ENCODE data around the gene TOP2A. TPM values are rescaled to one million over a fixed set of nuclear protein-coding genes. Genes with fewer than 3 reads are reported as not detected.

Gene TOP2A
- total and polyA plus RNA-seq, 7 donors = 0.14 to 0.84 (median 0.32) TPM; not detected in 1

- no peak for DNase-seq
- Histone ChIP-seq H3K36me3 (ENCODE audit: insufficient read depth in 1 of 2, low read depth in 1 of 2) (peaks cover 0 to 39% of the 10 kb centered on the region in 2 donors), H3K27me3 (ENCODE audit: insufficient read depth in 3 of 3, low read length in 2 of 3) (peaks cover 0 to 9% (median 0%) of the 10 kb centered on the region in 3 donors), H3K4me3 (no peak overlapping the region), H3K4me1 (peaks cover 29% of the 10 kb centered on the region), H3K27ac (peak overlapping the region; percentile 50), H3K9me3 (no peaks in the 10 kb centered on the region)
- intact Hi-C loops (cut with DNase I) = no loop called here
- TF ChIP-seq CTCF (IDR thresholded peaks at IDR 0.05) = no peak
- ATAC-seq = no peak
- WGBS, 3 donors = 73 to 80% (median 75%) methylated on average over 15 of the region's 15 CpGs
Measured at GRCh38 chr17:40452921-40453378, 35.3 kb upstream of the TOP2A start.

GRCh38 chr17:40452216-40452787 is 34.6 kb upstream of the TOP2A start:
- H3K4me3 ChIP-seq = no peak overlapping the region

GRCh38 chr17:40451420-40451819 is 33.7 kb upstream of the TOP2A start:
- intact Hi-C loops (cut with DNase I) = no loop called here
- H3K4me1 ChIP-seq = peaks cover 34% of the 10 kb centered on the region

More at GRCh38 chr17:40452216-40452787, 34.6 kb upstream of the TOP2A start:
- no peak for TF ChIP-seq CTCF (IDR thresholded peaks at IDR 0.05)
- ATAC-seq (peak; percentile 45 to 70 (median 48)), DNase-seq (peak in 1 of 2 donors; percentile 70)
- Histone ChIP-seq H3K36me3 (ENCODE audit: insufficient read depth in 1 of 2, low read depth in 1 of 2) (peaks cover 0 to 39% of the 10 kb centered on the region in 2 donors), H3K27ac (peak overlapping the region; percentile 50), H3K4me1 (peaks cover 34% of the 10 kb centered on the region), H3K27me3 (ENCODE audit: insufficient read depth in 3 of 3, low read length in 2 of 3) (peaks cover 0 to 9% (median 0%) of the 10 kb centered on the region in 3 donors), H3K9me3 (no peaks in the 10 kb centered on the region)
- WGBS, 3 donors = 35 to 37% (median 35%) methylated on average over 7 of the region's 7 CpGs
- intact Hi-C loops (cut with DNase I) = no loop called here

GRCh38 chr17:40450175-40450574 is 32.5 kb upstream of the TOP2A start:
- Histone ChIP-seq H3K27me3 (ENCODE audit: insufficient read depth in 3 of 3, low read length in 2 of 3) (no peaks in the 10 kb centered on the region), H3K9me3 (no peaks in the 10 kb centered on the region), H3K4me3 (no peak overlapping the region), H3K36me3 (ENCODE audit: insufficient read depth in 1 of 2, low read depth in 1 of 2) (peaks cover 0 to 27% of the 10 kb centered on the region in 2 donors), H3K4me1 (peaks cover 34% of the 10 kb centered on the region), H3K27ac (no peak overlapping the region)
- DNase-seq (no peak), ATAC-seq (no peak)
- 76 to 80% (median 79%) methylated on average over 3 of the region's 3 CpGs for WGBS, 3 donors
- intact Hi-C loops (cut with DNase I) = no loop called here
- TF ChIP-seq CTCF (IDR thresholded peaks at IDR 0.05) = peak; percentile 24

More at GRCh38 chr17:40451420-40451819, 33.7 kb upstream of the TOP2A start:
- Histone ChIP-seq H3K36me3 (ENCODE audit: insufficient read depth in 1 of 2, low read depth in 1 of 2) (peaks cover 0 to 38% of the 10 kb centered on the region in 2 donors), H3K27me3 (ENCODE audit: insufficient read depth in 3 of 3, low read length in 2 of 3) (peaks cover 0 to under 1% (median 0%) of the 10 kb centered on the region in 3 donors), H3K27ac (peak overlapping the region; percentile 50), H3K9me3 (no peaks in the 10 kb centered on the region), H3K4me3 (no peak overlapping the region)
- DNase-seq = peak; percentile 85 to 91
- 2 to 12% (median 6%) methylated on average over 6 of the region's 6 CpGs for WGBS, 3 donors
- ATAC-seq = peak in 3 of 4 donors; percentile 20 to 71 (median 68)
- no peak for TF ChIP-seq CTCF (IDR thresholded peaks at IDR 0.05)
